Measurements from ENCODE around the gene NUP35.
A peak's percentile ranks its signal among the peaks of the same experiment; 100 is the strongest.
"Not testable (repeated sequence)": the region's sequence is repeated elsewhere in the genome, so short reads cannot be mapped to it uniquely, and the experiment has no call there.

NUP35 gene

GRCh38 chr2:183166210-183166609 lies 42.0 kb downstream of the NUP35 start:
- peaks cover 41% of the 10 kb centered on the region for H3K36me3 Mint-ChIP-seq
- no peaks in the 10 kb centered on the region for H3K9me3 Mint-ChIP-seq
- H3K4me1 Mint-ChIP-seq, result peaks cover 6% of the 10 kb centered on the region
- no peak for ATAC-seq
- no peak for DNase-seq (ENCODE audit: low spot score in 2 of 2)
- no peak overlapping the region for H3K4me3 Mint-ChIP-seq
- no peak overlapping the region for H3K27ac Mint-ChIP-seq

- H3K36me3 Mint-ChIP-seq, result peaks cover 34% of the 10 kb centered on the region
- not testable (repeated sequence) for H3K4me1 Mint-ChIP-seq; H3K4me3 Mint-ChIP-seq; H3K27ac Mint-ChIP-seq; H3K9me3 Mint-ChIP-seq; DNase-seq (ENCODE audit: low spot score in 2 of 2); ATAC-seq
These were observed 42.7 kb downstream of the NUP35 start for GRCh38 chr2:183166976-183167375.

- no peak overlapping the region for H3K4me3 Mint-ChIP-seq
- peaks cover 14% of the 10 kb centered on the region for H3K4me1 Mint-ChIP-seq
- DNase-seq (ENCODE audit: low spot score in 2 of 2), result no peak
- H3K36me3 Mint-ChIP-seq, result no peaks in the 10 kb centered on the region
- no peak for ATAC-seq
- peaks cover 5% of the 10 kb centered on the region for H3K9me3 Mint-ChIP-seq
- H3K27ac Mint-ChIP-seq, result no peak overlapping the region
These were observed 48.1 kb downstream of the NUP35 start for GRCh38 chr2:183172220-183172887.

- H3K27ac Mint-ChIP-seq, result no peak overlapping the region
- ATAC-seq (no peak), DNase-seq (ENCODE audit: low spot score in 2 of 2) (no peak)
- peaks cover 18% of the 10 kb centered on the region for H3K36me3 Mint-ChIP-seq
- H3K4me3 Mint-ChIP-seq, result no peak overlapping the region
- H3K9me3 Mint-ChIP-seq, result peaks cover 16% of the 10 kb centered on the region
- no peaks in the 10 kb centered on the region for H3K4me1 Mint-ChIP-seq
These were observed 54.9 kb downstream of the NUP35 start for GRCh38 chr2:183179156-183179555.

GRCh38 chr2:183185534-183185933 lies 61.3 kb downstream of the NUP35 start:
- Mint-ChIP-seq H3K27ac (no peak overlapping the region), H3K4me1 (peaks cover 15% of the 10 kb centered on the region), H3K4me3 (no peak overlapping the region), H3K9me3 (peaks cover 10% of the 10 kb centered on the region), H3K36me3 (peaks cover 77% of the 10 kb centered on the region)
- ATAC-seq (no peak), DNase-seq (ENCODE audit: low spot score in 2 of 2) (no peak)

- Mint-ChIP-seq H3K4me1 (peaks cover 15% of the 10 kb centered on the region), H3K27ac (no peak overlapping the region), H3K9me3 (peaks cover 10% of the 10 kb centered on the region), H3K36me3 (peaks cover 85% of the 10 kb centered on the region), H3K4me3 (no peak overlapping the region)
- DNase-seq (ENCODE audit: low spot score in 2 of 2), result no peak
- no peak for ATAC-seq
These were observed 62.1 kb downstream of the NUP35 start for GRCh38 chr2:183186296-183186695.

- no peak for DNase-seq (ENCODE audit: low spot score in 2 of 2)
- peaks cover 10% of the 10 kb centered on the region for H3K9me3 Mint-ChIP-seq
- H3K4me1 Mint-ChIP-seq, result peaks cover 15% of the 10 kb centered on the region
- peaks cover 89% of the 10 kb centered on the region for H3K36me3 Mint-ChIP-seq
- H3K4me3 Mint-ChIP-seq, result no peak overlapping the region
- ATAC-seq, result no peak
- peak overlapping the region; percentile 63 for H3K27ac Mint-ChIP-seq
These were observed 62.5 kb downstream of the NUP35 start for GRCh38 chr2:183186766-183187165.

- peaks cover 44% of the 10 kb centered on the region for H3K36me3 Mint-ChIP-seq
- H3K27ac Mint-ChIP-seq, result no peak overlapping the region
- H3K9me3 Mint-ChIP-seq, result no peaks in the 10 kb centered on the region
- no peaks in the 10 kb centered on the region for H3K4me1 Mint-ChIP-seq
- DNase-seq (ENCODE audit: low spot score in 2 of 2), result no peak
- ATAC-seq, result no peak
- no peak overlapping the region for H3K4me3 Mint-ChIP-seq
These were observed 68.1 kb downstream of the NUP35 start for GRCh38 chr2:183192343-183192742.

GRCh38 chr2:183193904-183194303 lies 69.7 kb downstream of the NUP35 start:
- peaks cover 28% of the 10 kb centered on the region for H3K36me3 Mint-ChIP-seq
- no peak overlapping the region for H3K4me3 Mint-ChIP-seq
- H3K9me3 Mint-ChIP-seq, result no peaks in the 10 kb centered on the region
- ATAC-seq (no peak), DNase-seq (ENCODE audit: low spot score in 2 of 2) (no peak)
- H3K27ac Mint-ChIP-seq, result no peak overlapping the region
- no peaks in the 10 kb centered on the region for H3K4me1 Mint-ChIP-seq

- peaks cover 15% of the 10 kb centered on the region for H3K36me3 Mint-ChIP-seq
- H3K9me3 Mint-ChIP-seq, result no peaks in the 10 kb centered on the region
- H3K4me3 Mint-ChIP-seq, result no peak overlapping the region
- DNase-seq (ENCODE audit: low spot score in 2 of 2) (no peak), ATAC-seq (no peak)
- H3K4me1 Mint-ChIP-seq, result no peaks in the 10 kb centered on the region
- no peak overlapping the region for H3K27ac Mint-ChIP-seq
These were observed 71.2 kb downstream of the NUP35 start for GRCh38 chr2:183195397-183195796.

- no peak overlapping the region for H3K27ac Mint-ChIP-seq
- no peaks in the 10 kb centered on the region for H3K4me1 Mint-ChIP-seq
- H3K9me3 Mint-ChIP-seq, result no peaks in the 10 kb centered on the region
- no peak overlapping the region for H3K4me3 Mint-ChIP-seq
- peaks cover 9% of the 10 kb centered on the region for H3K36me3 Mint-ChIP-seq
- no peak for DNase-seq (ENCODE audit: low spot score in 2 of 2)
- no peak for ATAC-seq
These were observed 71.8 kb downstream of the NUP35 start for GRCh38 chr2:183195998-183196409.

- Mint-ChIP-seq H3K36me3 (no peaks in the 10 kb centered on the region), H3K9me3 (no peaks in the 10 kb centered on the region), H3K27ac (no peak overlapping the region), H3K4me3 (no peak overlapping the region), H3K4me1 (no peaks in the 10 kb centered on the region)
- DNase-seq (ENCODE audit: low spot score in 2 of 2) (no peak), ATAC-seq (no peak)
These were observed 80.2 kb downstream of the NUP35 start for GRCh38 chr2:183204397-183204796.

GRCh38 chr2:183207110-183207509 lies 82.9 kb downstream of the NUP35 start:
- Mint-ChIP-seq H3K4me3 (no peak overlapping the region), H3K27ac (no peak overlapping the region), H3K4me1 (no peaks in the 10 kb centered on the region), H3K9me3 (peaks cover 3% of the 10 kb centered on the region), H3K36me3 (no peaks in the 10 kb centered on the region)
- no peak for ATAC-seq
- no peak for DNase-seq (ENCODE audit: low spot score in 2 of 2)

- no peaks in the 10 kb centered on the region for H3K36me3 Mint-ChIP-seq
These were observed 85.3 kb downstream of the NUP35 start for GRCh38 chr2:183209395-183210028.

More at GRCh38 chr2:183209395-183210028, 85.3 kb downstream of the NUP35 start:
- H3K27ac Mint-ChIP-seq, result no peak overlapping the region
- H3K4me1 Mint-ChIP-seq, result no peaks in the 10 kb centered on the region
- H3K9me3 Mint-ChIP-seq, result peaks cover 3% of the 10 kb centered on the region
- DNase-seq (ENCODE audit: low spot score in 2 of 2) (no peak), ATAC-seq (no peak)
- H3K4me3 Mint-ChIP-seq, result no peak overlapping the region

Data from stimulated activated effector memory CD8-positive, alpha-beta T cell treated with anti-CD3 and anti-CD28 coated beads, Interleukin-12 subunit alpha, Interleukin-12 subunit beta, amount 100 ng/mL, for 72 hours (primary cell).